Upper lobe of right lung (tissue), 1 donor: ENCODE measurements around the gene NSFL1C. TPM values are rescaled to one million over a fixed set of nuclear protein-coding genes. Genes with fewer than 3 reads are reported as not detected.
A peak's percentile ranks its signal among the peaks of the same experiment; 100 is the strongest.

ENCODE experiments used
- ATAC-seq: fragments of 200-7000 bp; cut with Tn5 transposase; one replicate; pipeline ENCODE4 v1.9.1; 2020; ENCODE audit warnings: mild to moderate bottlenecking, moderate library complexity
- DNase-seq: peaks from one replicate; pipeline ENCODE4 v3.0.0-alpha.2; 2020
- H3K27ac ChIP-seq: fragments of 200-600 bp; one replicate; pipeline ENCODE4 v1.8.0; 2022
- H3K27me3 ChIP-seq: fragments of 200-600 bp; one replicate; pipeline ENCODE4 v1.8.0; 2022; ENCODE audit warnings: mild to moderate bottlenecking
- H3K36me3 ChIP-seq: fragments of 200-600 bp; one replicate; pipeline ENCODE4 v1.8.0; 2022
- H3K4me1 ChIP-seq: fragments of 200-600 bp; one replicate; pipeline ENCODE4 v1.8.0; 2022
- H3K4me3 ChIP-seq: fragments of 200-600 bp; one replicate; pipeline ENCODE4 v1.8.0; 2022; ENCODE audit warnings: mild to moderate bottlenecking
- H3K9me3 ChIP-seq: fragments of 200-600 bp; one replicate; pipeline ENCODE4 v1.8.0; 2022
- intact Hi-C: fragments of 100-400 bp; cut with DNase I; formaldehyde crosslinking; loops from one replicate; pipeline ENCODE4 v1.11.0; 2022
- total RNA-seq: library from RNA; stranded (reverse); fragmentation: NEBNext Ultra II Directional; extraction: Animal tissue kit (Norgen Biotek cat#: 25700); gene quantifications from one replicate; pipeline ENCODE4 v1.2.1, GENCODE V29; 2021
- TF ChIP-seq, protein P1 (sequence below): fragments of 200-600 bp; IDR thresholded peaks from one replicate; pipeline ENCODE4 v1.8.0; 2022; ENCODE audit warnings: antibody characterized with exemption
- donor health status: DM: no; HTN: yes; CAD: no; lungs with severe emphysema.

The NSFL1C gene
- total RNA-seq, 1 donor from 2014 or later: 73.4 TPM

GRCh38 chr20:1426231-1426849, 40.3 kb downstream of the NSFL1C start:
- Histone ChIP-seq H3K9me3 (no peaks in the 10 kb centered on the region), H3K4me3 (no peak overlapping the region), H3K27ac (no peak overlapping the region), H3K27me3 (no peaks in the 10 kb centered on the region), H3K36me3 (no peaks in the 10 kb centered on the region), H3K4me1 (no peaks in the 10 kb centered on the region)
- intact Hi-C loops: no loop called here
- TF ChIP-seq, protein P1, sequence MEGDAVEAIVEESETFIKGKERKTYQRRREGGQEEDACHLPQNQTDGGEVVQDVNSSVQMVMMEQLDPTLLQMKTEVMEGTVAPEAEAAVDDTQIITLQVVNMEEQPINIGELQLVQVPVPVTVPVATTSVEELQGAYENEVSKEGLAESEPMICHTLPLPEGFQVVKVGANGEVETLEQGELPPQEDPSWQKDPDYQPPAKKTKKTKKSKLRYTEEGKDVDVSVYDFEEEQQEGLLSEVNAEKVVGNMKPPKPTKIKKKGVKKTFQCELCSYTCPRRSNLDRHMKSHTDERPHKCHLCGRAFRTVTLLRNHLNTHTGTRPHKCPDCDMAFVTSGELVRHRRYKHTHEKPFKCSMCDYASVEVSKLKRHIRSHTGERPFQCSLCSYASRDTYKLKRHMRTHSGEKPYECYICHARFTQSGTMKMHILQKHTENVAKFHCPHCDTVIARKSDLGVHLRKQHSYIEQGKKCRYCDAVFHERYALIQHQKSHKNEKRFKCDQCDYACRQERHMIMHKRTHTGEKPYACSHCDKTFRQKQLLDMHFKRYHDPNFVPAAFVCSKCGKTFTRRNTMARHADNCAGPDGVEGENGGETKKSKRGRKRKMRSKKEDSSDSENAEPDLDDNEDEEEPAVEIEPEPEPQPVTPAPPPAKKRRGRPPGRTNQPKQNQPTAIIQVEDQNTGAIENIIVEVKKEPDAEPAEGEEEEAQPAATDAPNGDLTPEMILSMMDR: no peak
- DNase-seq (no peak), ATAC-seq (no peak)

DNA sequence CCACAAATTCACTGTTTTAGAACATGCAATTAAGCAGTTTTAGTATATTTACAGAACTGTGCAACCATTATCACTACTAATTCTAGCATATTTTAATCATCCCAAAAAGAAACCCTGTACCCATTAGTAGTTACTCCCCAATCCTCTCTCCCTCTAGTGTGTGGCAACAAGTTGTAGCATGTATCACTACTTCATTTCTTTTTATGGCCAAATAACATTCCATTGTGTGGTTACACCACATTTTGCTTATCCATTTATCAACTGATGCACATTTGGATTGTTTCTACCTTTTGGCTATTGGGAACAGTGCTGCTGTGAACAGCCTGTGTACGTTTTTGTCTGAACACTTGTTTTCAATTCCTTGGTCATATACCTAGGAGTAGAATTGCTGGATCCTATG, 42.3 kb downstream of the NSFL1C start:
- Histone ChIP-seq H3K27me3 (no peaks in the 10 kb centered on the region), H3K36me3 (no peaks in the 10 kb centered on the region), H3K9me3 (no peaks in the 10 kb centered on the region), H3K27ac (no peak overlapping the region), H3K4me1 (no peaks in the 10 kb centered on the region), H3K4me3 (no peak overlapping the region)
- no peak for ATAC-seq
- intact Hi-C loops: no loop called here
- TF ChIP-seq, protein P1: no peak
- DNase-seq: no peak

DNA sequence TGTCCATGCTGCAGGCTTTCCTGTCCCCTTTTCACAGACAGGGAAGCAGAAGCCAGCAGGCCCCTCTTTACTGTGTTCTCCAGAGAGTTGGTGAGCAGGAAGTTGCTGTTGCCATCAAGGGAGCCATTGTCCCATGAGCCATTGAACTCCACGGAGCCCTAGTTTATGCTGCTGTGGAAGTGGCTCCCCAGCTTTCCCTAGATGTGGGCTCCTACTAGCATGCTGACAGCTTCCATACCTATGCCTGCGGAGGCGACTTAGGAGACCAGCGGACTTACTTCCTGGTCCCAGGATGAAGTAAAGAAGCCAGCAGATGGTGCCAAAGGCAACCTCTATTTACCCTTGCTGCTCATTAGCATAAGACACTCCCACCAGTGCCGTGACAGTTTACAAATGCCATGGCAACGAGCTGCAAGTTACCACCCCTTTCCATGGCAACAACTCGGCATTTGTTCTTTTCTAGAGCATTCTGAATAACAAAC, 43.0 kb downstream of the NSFL1C start:
- Histone ChIP-seq H3K36me3 (no peaks in the 10 kb centered on the region), H3K27me3 (no peaks in the 10 kb centered on the region), H3K27ac (no peak overlapping the region), H3K4me1 (no peaks in the 10 kb centered on the region), H3K4me3 (no peak overlapping the region), H3K9me3 (no peaks in the 10 kb centered on the region)
- DNase-seq: no peak
- peak; percentile 66 for ATAC-seq
- TF ChIP-seq, protein P1: no peak
- intact Hi-C loops: no loop called here

- H3K36me3 ChIP-seq: no peaks in the 10 kb centered on the region
- TF ChIP-seq, protein P1: no peak
- no peaks in the 10 kb centered on the region for H3K9me3 ChIP-seq
- no peaks in the 10 kb centered on the region for H3K4me1 ChIP-seq
- no peak overlapping the region for H3K4me3 ChIP-seq
- intact Hi-C loops: no loop called here
- ATAC-seq (no peak), DNase-seq (no peak)
- H3K27ac ChIP-seq: no peak overlapping the region
- no peaks in the 10 kb centered on the region for H3K27me3 ChIP-seq
Measured at GRCh38 chr20:1423206-1423605, 43.4 kb downstream of the NSFL1C start.

GRCh38 chr20:1422753-1423152, 43.9 kb downstream of the NSFL1C start:
- H3K4me3 ChIP-seq: no peak overlapping the region
- no peak for DNase-seq
- intact Hi-C loops: no loop called here
- no peaks in the 10 kb centered on the region for H3K27me3 ChIP-seq
- ATAC-seq: no peak
- H3K9me3 ChIP-seq: no peaks in the 10 kb centered on the region
- no peaks in the 10 kb centered on the region for H3K36me3 ChIP-seq
- TF ChIP-seq, protein P1: no peak
- no peaks in the 10 kb centered on the region for H3K4me1 ChIP-seq
- no peak overlapping the region for H3K27ac ChIP-seq

DNA sequence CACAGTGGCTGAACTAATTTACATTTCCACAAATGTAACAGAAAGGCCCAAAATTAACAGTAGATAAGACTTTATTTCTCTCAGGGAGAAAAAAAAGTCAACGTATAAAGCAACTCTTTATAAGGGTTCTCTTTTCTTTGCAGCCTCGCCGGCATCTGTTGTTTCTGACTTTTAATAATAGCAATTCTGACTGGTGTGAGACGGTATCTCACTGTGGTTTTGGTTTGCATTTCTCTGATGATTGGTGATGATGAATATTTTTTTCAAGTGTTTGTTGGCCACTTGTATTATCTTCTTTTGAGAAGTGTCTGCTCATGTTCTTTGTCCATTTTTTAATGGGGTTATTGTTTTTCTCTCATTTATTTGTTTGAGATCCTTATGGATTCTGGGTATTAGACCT, 46.6 kb downstream of the NSFL1C start:
- TF ChIP-seq, protein P1: no peak
- no peaks in the 10 kb centered on the region for H3K27me3 ChIP-seq
- ATAC-seq: no peak
- H3K27ac ChIP-seq: no peak overlapping the region
- intact Hi-C loops: no loop called here
- H3K4me1 ChIP-seq: no peaks in the 10 kb centered on the region
- no peaks in the 10 kb centered on the region for H3K36me3 ChIP-seq
- H3K4me3 ChIP-seq: no peak overlapping the region
- H3K9me3 ChIP-seq: no peaks in the 10 kb centered on the region
- DNase-seq: no peak
